Activated CD8-positive, alpha-beta memory T cell treated with anti-CD3 and anti-CD28 coated beads, Interleukin-2, amount 10 ng/mL, durations not matched to agents 7 days and 5 days (primary cell): ENCODE data around the gene DGCR8. TPM values are rescaled to one million over a fixed set of nuclear protein-coding genes. Genes with fewer than 3 reads are reported as not detected.

Source experiments
- ATAC-seq: fragments of 150-1000 bp; cut with Tn5 transposase; one replicate; pipeline ENCODE4 v1.10.0; 2021; ENCODE audit warnings: moderate library complexity
- CTCF ChIA-PET: fragments of 350-600 bp; sonication (Branson Sonifier 250); formaldehyde crosslinking; loops from one replicate; lab custom pipeline; 2021; ENCODE audit warnings: antibody characterized with exemption; lab: Charles Lee
- DNase-seq: peaks from one replicate; pipeline ENCODE4 v3.0.0-alpha.2; 2020
- H3K27ac Mint-ChIP-seq: one replicate; pipeline ENCODE4 v1.8.0; 2021; ENCODE audit warnings: mild to moderate bottlenecking, mixed read lengths
- H3K27me3 Mint-ChIP-seq: one replicate; pipeline ENCODE4 v1.8.0; 2021; ENCODE audit warnings: mixed read lengths
- H3K36me3 Mint-ChIP-seq: one replicate; pipeline ENCODE4 v1.8.0; 2021; ENCODE audit warnings: mild to moderate bottlenecking, mixed read lengths
- H3K4me1 Mint-ChIP-seq: one replicate; pipeline ENCODE4 v1.8.0; 2021; ENCODE audit warnings: mixed read lengths
- H3K4me3 Mint-ChIP-seq: one replicate; pipeline ENCODE4 v1.8.0; 2021; ENCODE audit warnings: mild to moderate bottlenecking, moderate library complexity, mixed read lengths
- H3K9me3 Mint-ChIP-seq: one replicate; pipeline ENCODE4 v1.8.0; 2022; ENCODE audit warnings: low read depth, mixed read lengths
- total RNA-seq, 2 experiments: library from RNA; stranded (reverse); gene quantifications; one replicate each; pipeline ENCODE4 v1.2.3, GENCODE V29; 2021

The DGCR8 gene
- total RNA-seq, 2 experiments from 2014 or later = 70.4 to 71.9 TPM

GRCh38 chr22:20093418-20094196, 13.6 kb downstream of the DGCR8 start:
- Mint-ChIP-seq H3K4me3 (no peak overlapping the region), H3K36me3 (peaks cover 85% of the 10 kb centered on the region), H3K27ac (no peak overlapping the region), H3K4me1 (peaks cover 79% of the 10 kb centered on the region), H3K9me3 (peaks cover 4% of the 10 kb centered on the region), H3K27me3 (no peaks in the 10 kb centered on the region)
- CTCF ChIA-PET = interaction anchor here (1.4 kb wide), 1 partner anchor 17 kb away, joined by 3 read pairs; no protein-coding TSS in a partner anchor
- no peak for DNase-seq
- ATAC-seq = no peak

GRCh38 chr22:20094197-20094807, 14.3 kb downstream of the DGCR8 start:
- peaks cover 4% of the 10 kb centered on the region for H3K9me3 Mint-ChIP-seq
- H3K27me3 Mint-ChIP-seq = no peaks in the 10 kb centered on the region
- CTCF ChIA-PET = interaction anchor here (1.4 kb wide), 1 partner anchor 16 kb away, joined by 3 read pairs; no protein-coding TSS in a partner anchor
- H3K36me3 Mint-ChIP-seq = peaks cover 88% of the 10 kb centered on the region
- no peak overlapping the region for H3K4me3 Mint-ChIP-seq
- H3K4me1 Mint-ChIP-seq = peaks cover 80% of the 10 kb centered on the region
- H3K27ac Mint-ChIP-seq = no peak overlapping the region
- ATAC-seq (no peak), DNase-seq (no peak)

GRCh38 chr22:20095521-20095920, 15.5 kb downstream of the DGCR8 start:
- Mint-ChIP-seq H3K27ac (peak overlapping the region; percentile 53), H3K4me1 (peaks cover 80% of the 10 kb centered on the region), H3K27me3 (no peaks in the 10 kb centered on the region), H3K4me3 (no peak overlapping the region), H3K9me3 (peaks cover 4% of the 10 kb centered on the region), H3K36me3 (peaks cover 87% of the 10 kb centered on the region)
- CTCF ChIA-PET = interaction anchor here (0.6 to 2.6 kb wide), 5 partner anchors 14 to 70 kb away, joined by 3 to 14 read pairs (median 3); partner anchors contain the start of gene TRMT2A
- ATAC-seq = no peak
- DNase-seq = no peak

GRCh38 chr22:20096574-20097420, 16.8 kb downstream of the DGCR8 start:
- Mint-ChIP-seq H3K27me3 (no peaks in the 10 kb centered on the region), H3K36me3 (peaks cover 76% of the 10 kb centered on the region), H3K4me3 (no peak overlapping the region), H3K4me1 (peaks cover 78% of the 10 kb centered on the region), H3K27ac (no peak overlapping the region), H3K9me3 (peaks cover 4% of the 10 kb centered on the region)
- CTCF ChIA-PET = interaction anchor here (0.7 to 2.6 kb wide), 7 partner anchors 14 to 126 kb away, joined by 3 to 14 read pairs (median 3); partner anchors contain the start of gene TRMT2A
- DNase-seq (no peak), ATAC-seq (no peak)

- CTCF ChIA-PET = no interaction called here
- Mint-ChIP-seq H3K36me3 (peaks cover 64% of the 10 kb centered on the region), H3K4me3 (peak overlapping the region; percentile 40), H3K9me3 (peaks cover 4% of the 10 kb centered on the region), H3K27ac (peak overlapping the region; percentile 85), H3K4me1 (peaks cover 66% of the 10 kb centered on the region), H3K27me3 (no peaks in the 10 kb centered on the region)
- DNase-seq = no peak
- ATAC-seq = no peak
Measured at GRCh38 chr22:20099099-20099711, 19.2 kb downstream of the DGCR8 start.

- H3K9me3 Mint-ChIP-seq = peaks cover 4% of the 10 kb centered on the region
- ATAC-seq (no peak), DNase-seq (no peak)
- no peaks in the 10 kb centered on the region for H3K27me3 Mint-ChIP-seq
- no peak overlapping the region for H3K4me3 Mint-ChIP-seq
- peak overlapping the region; percentile 85 for H3K27ac Mint-ChIP-seq
- CTCF ChIA-PET = interaction anchor here (0.7 to 3.2 kb wide), 6 partner anchors 10 to 146 kb away, joined by 3 to 21 read pairs (median 5); partner anchors contain the start of genes RANBP1 and TRMT2A
- H3K36me3 Mint-ChIP-seq = peaks cover 41% of the 10 kb centered on the region
- H3K4me1 Mint-ChIP-seq = peaks cover 51% of the 10 kb centered on the region
Measured at GRCh38 chr22:20101638-20102037, 21.6 kb downstream of the DGCR8 start.

- Mint-ChIP-seq H3K9me3 (no peaks in the 10 kb centered on the region), H3K4me3 (no peak overlapping the region), H3K4me1 (peaks cover 47% of the 10 kb centered on the region), H3K27me3 (no peaks in the 10 kb centered on the region), H3K27ac (peak overlapping the region; percentile 85), H3K36me3 (peaks cover 34% of the 10 kb centered on the region)
- CTCF ChIA-PET = interaction anchor here (1.5 to 3.2 kb wide), 3 partner anchors 9 to 16 kb away, joined by 5 to 21 read pairs (median 9); partner anchors contain the start of genes RANBP1 and TRMT2A
- ATAC-seq (no peak), DNase-seq (no peak)
Measured at GRCh38 chr22:20102203-20102780, 22.3 kb downstream of the DGCR8 start.

GRCh38 chr22:20105456-20106204, 25.6 kb downstream of the DGCR8 start:
- H3K9me3 Mint-ChIP-seq = no peaks in the 10 kb centered on the region
- peak overlapping the region; percentile 41 for H3K27ac Mint-ChIP-seq
- ATAC-seq = no peak
- no peaks in the 10 kb centered on the region for H3K27me3 Mint-ChIP-seq
- no peak for DNase-seq
- H3K4me1 Mint-ChIP-seq = peaks cover 18% of the 10 kb centered on the region
- no peak overlapping the region for H3K4me3 Mint-ChIP-seq
- CTCF ChIA-PET = no interaction called here
- peaks cover 13% of the 10 kb centered on the region for H3K36me3 Mint-ChIP-seq

GRCh38 chr22:20106205-20106848, 26.3 kb downstream of the DGCR8 start:
- Mint-ChIP-seq H3K27ac (no peak overlapping the region), H3K36me3 (peaks cover 16% of the 10 kb centered on the region), H3K27me3 (no peaks in the 10 kb centered on the region), H3K9me3 (no peaks in the 10 kb centered on the region), H3K4me3 (no peak overlapping the region), H3K4me1 (peaks cover 18% of the 10 kb centered on the region)
- ATAC-seq (no peak), DNase-seq (no peak)
- CTCF ChIA-PET = no interaction called here

GRCh38 chr22:20106849-20107237, 26.8 kb downstream of the DGCR8 start:
- peaks cover 15% of the 10 kb centered on the region for H3K36me3 Mint-ChIP-seq
- H3K4me3 Mint-ChIP-seq = no peak overlapping the region
- H3K9me3 Mint-ChIP-seq = no peaks in the 10 kb centered on the region
- H3K27me3 Mint-ChIP-seq = no peaks in the 10 kb centered on the region
- H3K27ac Mint-ChIP-seq = no peak overlapping the region
- H3K4me1 Mint-ChIP-seq = peaks cover 19% of the 10 kb centered on the region
- no peak for DNase-seq
- CTCF ChIA-PET = no interaction called here
- ATAC-seq = no peak

- no peak for ATAC-seq
- no peak overlapping the region for H3K4me3 Mint-ChIP-seq
- H3K4me1 Mint-ChIP-seq = peaks cover 20% of the 10 kb centered on the region
- H3K27ac Mint-ChIP-seq = peak overlapping the region; percentile 69
- CTCF ChIA-PET = no interaction called here
- peaks cover 13% of the 10 kb centered on the region for H3K36me3 Mint-ChIP-seq
- H3K9me3 Mint-ChIP-seq = no peaks in the 10 kb centered on the region
- no peaks in the 10 kb centered on the region for H3K27me3 Mint-ChIP-seq
- no peak for DNase-seq
Measured at GRCh38 chr22:20107471-20107901, 27.4 kb downstream of the DGCR8 start.
